ENCODE measurements around the gene MRPL43.

The MRPL43 gene

DNA sequence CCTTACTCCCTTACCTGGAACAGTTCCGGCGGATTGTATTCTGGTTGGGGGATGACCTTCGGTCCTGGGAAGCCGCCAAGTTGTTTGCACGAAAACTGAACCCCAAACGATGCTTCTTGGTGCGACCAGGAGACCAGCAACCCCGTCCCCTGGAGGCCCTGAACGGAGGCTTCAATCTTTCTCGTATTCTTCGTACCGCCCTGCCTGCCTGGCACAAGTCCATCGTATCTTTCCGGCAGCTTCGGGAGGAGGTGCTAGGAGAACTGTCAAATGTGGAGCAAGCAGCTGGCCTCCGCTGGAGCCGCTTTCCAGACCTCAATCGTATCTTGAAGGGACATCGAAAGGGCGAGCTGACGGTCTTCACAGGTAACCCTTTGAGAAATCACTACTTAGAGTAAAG is 1.8 kb upstream of the MRPL43 start:
- TF ChIP-seq CTCF (IDR thresholded peaks at IDR 0.05; ENCODE audit: low read depth, low read length, missing control alignments) = no peak
- DNase-seq (ENCODE audit: low read depth) = no peak

GRCh38 chr10:100988166-100988565 is 869 bp upstream of the MRPL43 start:
- DNase-seq (ENCODE audit: low read depth) = no peak
- in situ Hi-C loops (cut with HindIII; ENCODE audit: low sequenced_read_pairs) = no loop called here
- H3K4me3 ChIP-seq (ENCODE audit: low read depth, low read length) = peak overlapping the region; percentile 98

More for the DNA sequence above, 1.8 kb upstream of the MRPL43 start:
- no peak overlapping the region for H3K4me3 ChIP-seq (ENCODE audit: low read depth, low read length)
- in situ Hi-C loops (cut with HindIII; ENCODE audit: low sequenced_read_pairs) = no loop called here

DNA sequence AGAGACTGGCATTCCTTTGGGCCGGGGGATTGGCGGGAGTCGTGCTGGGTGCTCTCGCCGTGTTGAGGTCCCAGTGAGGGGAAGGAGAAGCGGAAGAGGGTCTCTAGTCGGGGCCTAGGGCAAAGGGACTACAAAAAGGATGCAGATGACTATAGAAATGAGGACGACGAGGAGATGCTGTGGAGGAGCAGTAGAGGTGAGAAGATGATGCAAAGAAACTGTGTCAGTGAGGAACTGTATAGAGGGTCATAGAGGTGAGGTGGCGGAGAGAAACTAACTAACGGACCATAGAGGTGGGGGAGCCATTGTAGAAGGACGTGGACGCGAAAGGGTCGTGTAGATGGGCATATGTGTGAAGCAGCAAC is 370 bp upstream of the MRPL43 start:
- in situ Hi-C loops (cut with HindIII; ENCODE audit: low sequenced_read_pairs) = no loop called here
- no peak for TF ChIP-seq CTCF (IDR thresholded peaks at IDR 0.05; ENCODE audit: low read depth, low read length, missing control alignments)
- peak overlapping the region; percentile 98 for H3K4me3 ChIP-seq (ENCODE audit: low read depth, low read length)
- DNase-seq (ENCODE audit: low read depth) = no peak

More at GRCh38 chr10:100988166-100988565, 869 bp upstream of the MRPL43 start:
- no peak for TF ChIP-seq CTCF (IDR thresholded peaks at IDR 0.05; ENCODE audit: low read depth, low read length, missing control alignments)

DNA sequence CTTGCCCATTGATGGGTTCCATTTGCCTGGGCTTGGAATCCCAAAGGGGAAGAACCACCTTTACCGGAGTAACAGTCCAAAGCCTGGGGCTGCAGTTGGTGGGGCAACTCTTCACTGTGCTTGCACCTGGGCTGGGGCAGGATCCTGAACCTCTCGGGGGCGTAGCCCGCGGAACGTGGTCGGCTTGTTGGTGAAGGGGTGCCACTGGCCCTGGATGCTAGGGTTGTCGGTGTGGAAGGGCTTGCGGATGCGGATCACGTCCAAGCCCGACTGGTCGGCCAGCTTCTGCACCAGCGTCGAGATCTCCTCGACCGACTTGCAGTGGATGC is 710 bp downstream of the MRPL43 start:
- in situ Hi-C loops (cut with HindIII; ENCODE audit: low sequenced_read_pairs) = no loop called here
- peak overlapping the region; percentile 98 for H3K4me3 ChIP-seq (ENCODE audit: low read depth, low read length)
- no peak for DNase-seq (ENCODE audit: low read depth)
- TF ChIP-seq CTCF (IDR thresholded peaks at IDR 0.05; ENCODE audit: low read depth, low read length, missing control alignments) = no peak

- no peak overlapping the region for H3K4me3 ChIP-seq (ENCODE audit: low read depth, low read length)
- in situ Hi-C loops (cut with HindIII; ENCODE audit: low sequenced_read_pairs) = no loop called here
- no peak for DNase-seq (ENCODE audit: low read depth)
- TF ChIP-seq CTCF (IDR thresholded peaks at IDR 0.05; ENCODE audit: low read depth, low read length, missing control alignments) = no peak
These were observed 2.0 kb downstream of the MRPL43 start for GRCh38 chr10:100985336-100985735.

- DNase-seq (ENCODE audit: low read depth) = no peak
- in situ Hi-C loops (cut with HindIII; ENCODE audit: low sequenced_read_pairs) = no loop called here
- no peak overlapping the region for H3K4me3 ChIP-seq (ENCODE audit: low read depth, low read length)
- TF ChIP-seq CTCF (IDR thresholded peaks at IDR 0.05; ENCODE audit: low read depth, low read length, missing control alignments) = no peak
These were observed 2.6 kb downstream of the MRPL43 start for GRCh38 chr10:100984672-100985177.
